WTC11 (cell line): Measurements from ENCODE around the gene RBL1.

Experiments
- CREB1 ChIP-seq: sonication (generic); formaldehyde crosslinking; IDR thresholded peaks from 2 replicates; pipeline ENCODE4 v1.8.0; 2023; ENCODE audit warnings: mild to moderate bottlenecking, missing genetic modification reagents
- ESRRA ChIP-seq: sonication (generic); formaldehyde crosslinking; IDR thresholded peaks from 2 replicates; pipeline ENCODE4 v1.8.1; 2022; ENCODE audit warnings: mild to moderate bottlenecking, missing genetic modification reagents, borderline replicate concordance
- ETV6 ChIP-seq: sonication (generic); formaldehyde crosslinking; IDR thresholded peaks from 2 replicates; pipeline ENCODE4 v1.8.1; 2022; ENCODE audit warnings: mild to moderate bottlenecking, missing genetic modification reagents
- FOXJ3 ChIP-seq: sonication (generic); formaldehyde crosslinking; IDR thresholded peaks from 2 replicates; pipeline ENCODE4 v1.9.0; 2021; ENCODE audit warnings: missing genetic modification reagents, mild to moderate bottlenecking, borderline replicate concordance
- FOXK1 ChIP-seq: sonication (generic); formaldehyde crosslinking; IDR thresholded peaks from 2 replicates; pipeline ENCODE4 v1.8.0; 2022; ENCODE audit warnings: mild to moderate bottlenecking, moderate library complexity, missing genetic modification reagents
- NFE2L1 ChIP-seq: sonication (generic); formaldehyde crosslinking; IDR thresholded peaks from 2 replicates; pipeline ENCODE4 v1.8.1; 2023; ENCODE audit warnings: missing genetic modification reagents
- TEAD4 ChIP-seq: sonication (generic); formaldehyde crosslinking; IDR thresholded peaks from 2 replicates; pipeline ENCODE4 v1.8.0; 2022; ENCODE audit warnings: mild to moderate bottlenecking, missing genetic modification reagents
- ZBTB21 ChIP-seq: sonication (generic); formaldehyde crosslinking; IDR thresholded peaks from 2 replicates; pipeline ENCODE4 v1.8.1; 2023; ENCODE audit warnings: mild to moderate bottlenecking, missing genetic modification reagents, borderline replicate concordance
- TF ChIP-seq, protein P1 (sequence below): fragments of 200-600 bp; IDR thresholded peaks from 2 replicates; pipeline ENCODE4 v1.8.0; 2022; ENCODE audit warnings: antibody characterized with exemption

DNA sequence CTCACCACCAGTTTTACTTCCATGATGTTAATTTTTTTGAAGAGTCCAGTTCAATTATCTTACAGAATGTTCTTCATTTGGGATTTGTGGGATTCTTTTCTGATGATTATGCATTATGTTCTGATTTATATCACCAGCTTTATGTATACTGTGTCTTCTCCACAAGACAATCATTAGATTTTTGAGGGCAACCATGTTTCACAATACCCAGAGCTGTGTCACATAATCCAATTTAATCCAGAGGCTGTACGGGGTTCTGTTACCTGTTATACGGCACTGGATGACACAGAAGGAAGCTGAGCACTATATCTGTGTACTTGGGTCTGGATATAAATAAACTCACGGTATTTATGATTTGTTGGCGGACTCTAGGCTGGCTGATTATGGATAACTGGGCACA lies 41.8 kb upstream of the RBL1 start:
- TF ChIP-seq, protein P1, sequence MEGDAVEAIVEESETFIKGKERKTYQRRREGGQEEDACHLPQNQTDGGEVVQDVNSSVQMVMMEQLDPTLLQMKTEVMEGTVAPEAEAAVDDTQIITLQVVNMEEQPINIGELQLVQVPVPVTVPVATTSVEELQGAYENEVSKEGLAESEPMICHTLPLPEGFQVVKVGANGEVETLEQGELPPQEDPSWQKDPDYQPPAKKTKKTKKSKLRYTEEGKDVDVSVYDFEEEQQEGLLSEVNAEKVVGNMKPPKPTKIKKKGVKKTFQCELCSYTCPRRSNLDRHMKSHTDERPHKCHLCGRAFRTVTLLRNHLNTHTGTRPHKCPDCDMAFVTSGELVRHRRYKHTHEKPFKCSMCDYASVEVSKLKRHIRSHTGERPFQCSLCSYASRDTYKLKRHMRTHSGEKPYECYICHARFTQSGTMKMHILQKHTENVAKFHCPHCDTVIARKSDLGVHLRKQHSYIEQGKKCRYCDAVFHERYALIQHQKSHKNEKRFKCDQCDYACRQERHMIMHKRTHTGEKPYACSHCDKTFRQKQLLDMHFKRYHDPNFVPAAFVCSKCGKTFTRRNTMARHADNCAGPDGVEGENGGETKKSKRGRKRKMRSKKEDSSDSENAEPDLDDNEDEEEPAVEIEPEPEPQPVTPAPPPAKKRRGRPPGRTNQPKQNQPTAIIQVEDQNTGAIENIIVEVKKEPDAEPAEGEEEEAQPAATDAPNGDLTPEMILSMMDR: no peak
- TF ChIP-seq ZBTB21 (CRISPR knock-in tag): no peak
- no peak for TF ChIP-seq ETV6 (CRISPR knock-in tag)
- no peak for TF ChIP-seq FOXK1 (CRISPR knock-in tag)
- TF ChIP-seq NFE2L1 (CRISPR knock-in tag): no peak
- no peak for TF ChIP-seq FOXJ3 (CRISPR knock-in tag)
- TF ChIP-seq TEAD4 (CRISPR knock-in tag): no peak
- TF ChIP-seq CREB1 (CRISPR knock-in tag): no peak
- TF ChIP-seq ESRRA (CRISPR knock-in tag): no peak
